ENCODE measurements around the gene C6orf15. TPM values are rescaled to one million over a fixed set of nuclear protein-coding genes. Genes with fewer than 3 reads are reported as not detected.

C6orf15 gene
- total RNA-seq, 2 experiments from 2014 or later, result not detected

- POLR2A ChIA-PET, result interaction anchor here (0.6 to 2.2 kb wide), 13 partner anchors 12 to 587 kb away, joined by 3 to 16 read pairs (median 3); partner anchors contain the start of genes ABCF1 and HLA-C
- peak within 1 kb of the TSS; percentile 38 to 40 for H3K27ac ChIP-seq (ENCODE audit: low read depth in 1 of 2, low read length in 2 of 2)
- no peaks in the 10 kb centered on the region for H3K27me3 Mint-ChIP-seq
- peaks cover 26% of the 10 kb centered on the region for H3K4me1 ChIP-seq (ENCODE audit: insufficient read depth, low read length)
- peaks cover 7% of the 10 kb centered on the region for H3K36me3 ChIP-seq (ENCODE audit: insufficient read depth, low read length)
- H3K9me3 Mint-ChIP-seq, result no peaks in the 10 kb centered on the region
- CTCF ChIA-PET, result interaction anchor here (1.1 to 1.3 kb wide), 3 partner anchors 17 to 614 kb away, joined by 3 to 4 read pairs (median 4); no protein-coding TSS in a partner anchor
- H3K27ac Mint-ChIP-seq, result peak within 1 kb of the TSS; percentile 77
- peak within 1 kb of the TSS; percentile 96 for H3K4me3 ChIP-seq (ENCODE audit: low read length)
- H3K36me3 Mint-ChIP-seq (ENCODE audit: low read depth), result peaks cover 17% of the 10 kb centered on the region
- intact Hi-C loops (cut with DNase I, micrococcal nuclease), result loop anchor here (5.0 to 10.0 kb wide), 2 partner anchors 39 to 816 kb away; partner anchors contain the start of gene DXO (in 1 of the 2)
- DNase-seq (peak; percentile 98 to 100 (median 99)), ATAC-seq (ENCODE audit: poor library complexity) (peak; percentile 90)
- TF ChIP-seq CTCF (IDR thresholded peaks at IDR 0.05), result no peak
- peak within 1 kb of the TSS; percentile 97 for H3K4me3 Mint-ChIP-seq
- H3K9me3 ChIP-seq (ENCODE audit: control insufficient read depth in 1 of 2, insufficient read depth in 1 of 2, low read length in 2 of 2), result no peaks in the 10 kb centered on the region
- peaks cover 33% of the 10 kb centered on the region for H3K4me1 Mint-ChIP-seq (ENCODE audit: low read depth)
- no peaks in the 10 kb centered on the region for H3K27me3 ChIP-seq (ENCODE audit: control insufficient read depth in 1 of 2, insufficient read depth in 2 of 2, low read length in 2 of 2)
These were observed 45.9 kb upstream of the C6orf15 start, which contains the start of gene TCF19 for GRCh38 chr6:31158140-31158862. Gene TCF19, plus strand, starts transcription at chr6:31158589. Its CDS starts 881 bp downstream, at chr6:31159470.

- peak within 1 kb of the TSS; percentile 97 for H3K4me3 Mint-ChIP-seq
- CTCF ChIA-PET, result interaction anchor here (1.1 to 1.3 kb wide), 2 partner anchors 210 to 613 kb away, joined by 3 to 4 read pairs; no protein-coding TSS in a partner anchor
- intact Hi-C loops (cut with DNase I, micrococcal nuclease), result loop anchor here (5.0 to 10.0 kb wide), 2 partner anchors 40 to 817 kb away; partner anchors contain the start of gene DXO (in 1 of the 2)
These were observed 45.3 kb upstream of the C6orf15 start, which contains the start of gene CCHCR1 for GRCh38 chr6:31157513-31158139. Gene CCHCR1, minus strand, starts transcription at chr6:31157802. Its CDS starts 202 bp downstream, at chr6:31157600.

More at GRCh38 chr6:31157513-31158139, 45.3 kb upstream of the C6orf15 start, which contains the start of gene CCHCR1:
- no peaks in the 10 kb centered on the region for H3K27me3 ChIP-seq (ENCODE audit: control insufficient read depth in 1 of 2, insufficient read depth in 2 of 2, low read length in 2 of 2)
- peaks cover 7% of the 10 kb centered on the region for H3K36me3 ChIP-seq (ENCODE audit: insufficient read depth, low read length)
- no peaks in the 10 kb centered on the region for H3K9me3 Mint-ChIP-seq
- peak within 1 kb of the TSS; percentile 77 for H3K27ac Mint-ChIP-seq
- no peak for DNase-seq
- peaks cover 26% of the 10 kb centered on the region for H3K4me1 ChIP-seq (ENCODE audit: insufficient read depth, low read length)
- H3K27ac ChIP-seq (ENCODE audit: low read depth in 1 of 2, low read length in 2 of 2), result peak within 1 kb of the TSS; percentile 38 to 40
- no peaks in the 10 kb centered on the region for H3K9me3 ChIP-seq (ENCODE audit: control insufficient read depth in 1 of 2, insufficient read depth in 1 of 2, low read length in 2 of 2)
- peaks cover 33% of the 10 kb centered on the region for H3K4me1 Mint-ChIP-seq (ENCODE audit: low read depth)
- no peaks in the 10 kb centered on the region for H3K27me3 Mint-ChIP-seq
- TF ChIP-seq CTCF (IDR thresholded peaks at IDR 0.05), result no peak
- POLR2A ChIA-PET, result interaction anchor here (1.1 to 2.2 kb wide), 9 partner anchors 12 to 586 kb away, joined by 3 to 16 read pairs (median 6); partner anchors contain the start of genes ABCF1 and HLA-C
- H3K4me3 ChIP-seq (ENCODE audit: low read length), result peak within 1 kb of the TSS; percentile 96
- H3K36me3 Mint-ChIP-seq (ENCODE audit: low read depth), result peaks cover 24% of the 10 kb centered on the region
- no peak for ATAC-seq (ENCODE audit: poor library complexity)

Data from CD4-positive, alpha-beta T cell (primary cell).